Smooth muscle cell (in vitro differentiated cells): ENCODE data around the gene NHS. TPM values are rescaled to one million over a fixed set of nuclear protein-coding genes. Genes with fewer than 3 reads are reported as not detected.
A peak's percentile ranks its signal among the peaks of the same experiment; 100 is the strongest.

ENCODE experiments used
- DNase-seq: peaks from one replicate; lab custom pipeline; 2025; ENCODE audit not compliant: unreplicated experiment; lab: John Stamatoyannopoulos, UW
- H2AFZ ChIP-seq: fragments of 200-600 bp; sonication (generic); 2 replicates; pipeline ENCODE4 v1.6.0; 2016; ENCODE audit warnings: antibody characterized with exemption, low read depth, mild to moderate bottlenecking
- H3F3A ChIP-seq: fragments of 200-600 bp; sonication (generic); 2 replicates; pipeline ENCODE4 v1.6.0; 2017; ENCODE audit warnings: antibody characterized with exemption, low read depth
- H3K27ac ChIP-seq: fragments of 200-600 bp; sonication (generic); 2 replicates; pipeline ENCODE4 v1.5.1; 2016; ENCODE audit warnings: low read depth, mild to moderate bottlenecking
- H3K27me3 ChIP-seq: fragments of 200-600 bp; sonication (generic); 2 replicates; pipeline ENCODE4 v1.6.1; 2016; ENCODE audit warnings: low read depth, mild to moderate bottlenecking
- H3K36me3 ChIP-seq: fragments of 200-600 bp; sonication (generic); 2 replicates; pipeline ENCODE4 v1.5.1; 2016; ENCODE audit warnings: low read depth
- H3K4me1 ChIP-seq: fragments of 200-600 bp; sonication (generic); 2 replicates; pipeline ENCODE4 v1.5.1; 2016; ENCODE audit warnings: low read depth
- H3K4me2 ChIP-seq: fragments of 200-600 bp; sonication (generic); 2 replicates; pipeline ENCODE4 v1.6.0; 2016; ENCODE audit warnings: mild to moderate bottlenecking
- H3K4me3 ChIP-seq: fragments of 200-600 bp; sonication (generic); 2 replicates; pipeline ENCODE4 v1.5.1; 2016; ENCODE audit warnings: mild to moderate bottlenecking
- H3K79me2 ChIP-seq: fragments of 200-600 bp; sonication (generic); 2 replicates; pipeline ENCODE4 v1.6.0; 2016; ENCODE audit warnings: low read depth, mild to moderate bottlenecking
- H3K9ac ChIP-seq: fragments of 200-600 bp; sonication (generic); 2 replicates; pipeline ENCODE4 v1.6.0; 2016; ENCODE audit warnings: low read depth
- H3K9me3 ChIP-seq: fragments of 200-600 bp; sonication (generic); replicated peaks from 2 replicates; pipeline ENCODE4 v1.5.1; 2016; ENCODE audit warnings: low read depth
- H4K20me1 ChIP-seq: fragments of 200-600 bp; sonication (generic); 2 replicates; pipeline ENCODE4 v1.6.0; 2016; ENCODE audit warnings: low read depth
- CTCF ChIP-seq: fragments of 200-600 bp; sonication (generic); IDR thresholded peaks from 2 replicates; pipeline ENCODE4 v1.5.1; 2017; ENCODE audit warnings: borderline replicate concordance, mild to moderate bottlenecking, antibody characterized with exemption; ENCODE audit not compliant: insufficient read depth, poor library complexity, severe bottlenecking
- WGBS: methylation state at CpG from one replicate; pipeline ENCODE4 v1.1.7; 2016; ENCODE audit warnings: low lambda C conversion rate; 5-methylcytosine and 5-hydroxymethylcytosine counted together
- polyA plus RNA-seq: library from polyadenylated mRNA; unstranded; fragments of >200 nt; fragmentation: Nextera tagmentation; extraction: Ambion mirVana; gene quantifications from 2 replicates; pipeline ENCODE4 v1.2.1, GENCODE V29; 2016
- total RNA-seq: library from RNA; depleted of rRNA; stranded (reverse); fragments of >200 nt; gene quantifications from 2 replicates; pipeline ENCODE4 v1.2.3, GENCODE V29; 2014

NHS gene
- total and polyA plus RNA-seq, 2 experiments from 2014 or later = 2.6 to 9.6 TPM

- no peak for DNase-seq
- peaks cover under 1% of the 10 kb centered on the region for H4K20me1 ChIP-seq
- H2AFZ ChIP-seq = no peak overlapping the region
- H3K9me3 ChIP-seq = no peaks in the 10 kb centered on the region
- no peak overlapping the region for H3K4me3 ChIP-seq
- peaks cover 13% of the 10 kb centered on the region for H3K4me1 ChIP-seq
- no peak overlapping the region for H3K4me2 ChIP-seq
- no peaks in the 10 kb centered on the region for H3K27me3 ChIP-seq
- H3K36me3 ChIP-seq = no peaks in the 10 kb centered on the region
- no peak for TF ChIP-seq CTCF
- H3K9ac ChIP-seq = no peak overlapping the region
- H3F3A ChIP-seq = no peaks in the 10 kb centered on the region
- H3K79me2 ChIP-seq = no peaks in the 10 kb centered on the region
- no peak overlapping the region for H3K27ac ChIP-seq
- WGBS = 62% methylated on average over 6 of the region's 6 CpGs
These were observed 81.5 kb downstream of the NHS start for GRCh38 chrX:17456526-17456925.

- Histone ChIP-seq H3K36me3 (no peaks in the 10 kb centered on the region), H3K4me3 (no peak overlapping the region), H3K4me1 (peaks cover 13% of the 10 kb centered on the region), H3K9ac (no peak overlapping the region), H3K27me3 (no peaks in the 10 kb centered on the region), H3K27ac (peak overlapping the region; percentile 55), H3F3A (no peaks in the 10 kb centered on the region), H3K4me2 (no peak overlapping the region), H3K9me3 (no peaks in the 10 kb centered on the region), H4K20me1 (no peaks in the 10 kb centered on the region), H3K79me2 (no peaks in the 10 kb centered on the region), H2AFZ (no peak overlapping the region)
- no peak for DNase-seq
- 71% methylated on average over 4 of the region's 4 CpGs for WGBS
- TF ChIP-seq CTCF = no peak
These were observed 84.1 kb downstream of the NHS start for GRCh38 chrX:17459008-17459611.

GRCh38 chrX:17459661-17460060 is 84.7 kb downstream of the NHS start:
- Histone ChIP-seq H3K27me3 (no peaks in the 10 kb centered on the region), H3K4me2 (no peak overlapping the region), H3K27ac (peak overlapping the region; percentile 55), H2AFZ (no peak overlapping the region), H3K9me3 (no peaks in the 10 kb centered on the region), H4K20me1 (no peaks in the 10 kb centered on the region), H3K4me1 (peaks cover 13% of the 10 kb centered on the region), H3K36me3 (no peaks in the 10 kb centered on the region), H3K4me3 (no peak overlapping the region), H3K79me2 (no peaks in the 10 kb centered on the region), H3F3A (no peaks in the 10 kb centered on the region), H3K9ac (no peak overlapping the region)
- 32% methylated on average over 1 of the region's 1 CpG for WGBS
- DNase-seq = no peak
- TF ChIP-seq CTCF = no peak

GRCh38 chrX:17462881-17463280 is 87.9 kb downstream of the NHS start:
- H3K79me2 ChIP-seq = no peaks in the 10 kb centered on the region
- no peak for TF ChIP-seq CTCF
- DNase-seq = no peak
- H3K4me3 ChIP-seq = no peak overlapping the region
- H3K27me3 ChIP-seq = no peaks in the 10 kb centered on the region
- H4K20me1 ChIP-seq = no peaks in the 10 kb centered on the region
- H3K27ac ChIP-seq = no peak overlapping the region
- H3F3A ChIP-seq = no peaks in the 10 kb centered on the region
- WGBS = 63% methylated on average over 1 of the region's 1 CpG
- no peaks in the 10 kb centered on the region for H3K9me3 ChIP-seq
- peaks cover 13% of the 10 kb centered on the region for H3K4me1 ChIP-seq
- H2AFZ ChIP-seq = no peak overlapping the region
- H3K9ac ChIP-seq = no peak overlapping the region
- no peak overlapping the region for H3K4me2 ChIP-seq
- no peaks in the 10 kb centered on the region for H3K36me3 ChIP-seq
